ENCODE data around the gene ZBTB43.

The ZBTB43 gene

DNA sequence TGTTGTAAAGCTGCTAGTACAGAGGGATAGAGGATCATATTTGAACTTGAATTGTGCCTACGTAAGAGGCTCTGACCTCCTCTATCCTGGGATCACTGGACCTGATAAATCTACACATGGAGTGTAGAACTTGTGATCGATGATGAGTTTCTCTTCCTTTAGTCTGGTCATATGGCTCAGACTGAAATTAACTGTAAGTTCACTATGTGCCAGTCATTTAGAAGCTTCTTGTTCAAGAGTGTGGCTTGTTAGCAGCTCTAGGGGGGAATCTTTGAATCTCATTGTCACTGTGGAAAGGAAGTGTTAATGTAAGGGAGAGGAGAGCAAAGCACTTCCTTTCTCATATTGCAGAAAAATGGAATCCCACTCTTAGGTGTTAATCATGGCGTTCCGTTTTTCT is 67.7 kb downstream of the ZBTB43 start:
- no peak overlapping the region for H3K27ac Mint-ChIP-seq
- peaks cover 35% of the 10 kb centered on the region for H3K4me1 Mint-ChIP-seq
- peaks cover 7% of the 10 kb centered on the region for H3K36me3 Mint-ChIP-seq (ENCODE audit: low read depth)
- no peak overlapping the region for H3K4me3 Mint-ChIP-seq
- ATAC-seq, result no peak
- no peaks in the 10 kb centered on the region for H3K9me3 Mint-ChIP-seq
- no peak for DNase-seq
- H3K27me3 Mint-ChIP-seq, result no peaks in the 10 kb centered on the region

DNA sequence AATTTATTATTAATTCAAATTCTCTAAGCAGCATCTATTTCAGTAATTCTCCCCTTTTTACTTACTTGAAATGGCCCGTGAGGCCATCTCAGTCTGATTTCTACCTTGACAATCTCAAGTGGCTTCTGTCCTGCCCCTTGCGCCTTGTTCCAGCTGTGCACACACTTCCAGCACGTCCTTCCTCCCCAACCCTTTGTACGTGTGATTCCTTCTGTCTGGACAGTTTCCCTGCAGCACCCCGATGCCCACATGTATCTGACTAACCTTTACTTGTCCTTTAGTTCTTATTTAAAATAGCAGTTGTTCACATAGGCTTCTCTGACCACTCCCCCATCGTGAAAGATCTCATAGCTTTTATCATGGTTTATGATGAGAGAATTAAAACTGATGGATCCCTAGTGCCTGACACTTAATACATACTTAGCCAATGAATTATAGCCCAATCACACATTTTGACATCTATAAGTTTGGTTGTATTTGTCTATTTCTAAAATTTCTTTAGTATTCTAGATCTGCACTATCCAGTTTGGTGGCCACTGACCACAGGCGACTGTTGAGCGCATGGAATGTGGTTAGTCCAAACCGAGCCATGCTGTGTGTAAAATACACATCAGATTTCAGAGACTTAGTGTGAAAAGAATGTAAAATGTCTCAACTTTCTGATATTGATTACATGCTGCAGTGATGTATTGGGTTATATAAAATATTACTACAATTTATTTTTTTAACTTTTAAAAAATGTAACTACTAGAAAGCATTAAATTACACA is 69.9 kb downstream of the ZBTB43 start:
- Mint-ChIP-seq H3K36me3 (ENCODE audit: low read depth) (peaks cover 8% of the 10 kb centered on the region), H3K27me3 (no peaks in the 10 kb centered on the region), H3K27ac (no peak overlapping the region), H3K9me3 (no peaks in the 10 kb centered on the region), H3K4me3 (no peak overlapping the region), H3K4me1 (peaks cover 28% of the 10 kb centered on the region)
- no peak for ATAC-seq
- DNase-seq, result no peak

DNA sequence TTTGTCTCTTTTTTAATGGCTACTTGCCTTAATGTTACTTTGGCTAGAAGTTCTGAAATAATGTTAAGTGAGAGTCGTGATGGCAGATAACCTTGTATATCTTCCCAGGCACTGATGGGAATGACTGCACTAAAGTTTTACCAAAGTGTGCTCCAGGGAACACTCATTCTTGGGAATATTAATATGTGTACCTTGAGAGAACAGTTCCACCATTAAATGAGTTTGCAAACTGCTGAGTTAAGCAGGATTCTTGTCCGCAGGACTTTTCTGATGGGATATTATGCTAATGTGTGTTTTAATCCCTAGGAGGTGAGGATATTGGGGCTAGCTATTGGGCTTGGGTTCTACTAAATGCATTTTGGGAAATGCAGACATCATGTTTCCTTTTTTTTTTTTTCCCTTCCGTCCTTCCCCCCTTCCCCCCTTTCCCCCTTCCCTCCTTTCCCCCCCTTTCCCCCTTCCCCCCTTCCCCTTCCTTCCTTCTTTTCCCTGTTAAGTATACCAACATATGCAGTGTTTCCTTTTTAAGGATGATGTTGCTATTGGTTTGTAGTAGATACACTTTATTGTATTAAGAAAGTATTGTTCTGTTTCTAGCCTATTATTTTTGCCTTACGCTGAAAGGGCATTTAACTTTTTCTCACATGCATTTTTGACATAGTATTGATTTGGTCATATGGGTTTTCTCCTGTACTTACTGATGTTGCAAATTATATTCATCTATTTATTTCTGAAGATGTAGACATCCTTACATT is 71.1 kb downstream of the ZBTB43 start:
- peak overlapping the region; percentile 38 for H3K27ac Mint-ChIP-seq
- H3K36me3 Mint-ChIP-seq (ENCODE audit: low read depth), result peaks cover 12% of the 10 kb centered on the region

DNA sequence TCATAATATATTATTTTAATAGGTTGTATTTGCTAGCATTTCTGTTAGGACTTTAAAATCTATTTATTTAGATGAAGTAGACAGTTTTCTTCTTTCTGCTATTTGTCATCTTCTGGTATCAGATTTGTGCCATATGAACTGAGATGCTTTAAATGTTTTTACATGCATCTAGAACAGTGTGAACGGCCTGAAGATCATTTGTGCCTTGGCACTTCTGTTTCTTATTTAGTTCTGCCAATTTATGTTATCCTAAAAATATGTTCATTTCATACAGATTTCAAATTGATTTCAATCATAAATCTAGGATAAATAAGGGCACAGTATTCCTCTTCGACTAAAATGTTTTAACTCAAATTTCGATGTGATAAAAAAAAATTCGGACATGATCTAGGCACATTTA is 71.7 kb downstream of the ZBTB43 start:
- Mint-ChIP-seq H3K36me3 (ENCODE audit: low read depth) (peaks cover 12% of the 10 kb centered on the region), H3K27ac (peak overlapping the region; percentile 38), H3K27me3 (no peaks in the 10 kb centered on the region), H3K4me1 (peaks cover 28% of the 10 kb centered on the region), H3K9me3 (no peaks in the 10 kb centered on the region), H3K4me3 (no peak overlapping the region)
- no peak for ATAC-seq
- DNase-seq, result no peak

More for the DNA sequence above, 71.1 kb downstream of the ZBTB43 start:
- ATAC-seq, result no peak
- H3K27me3 Mint-ChIP-seq, result no peaks in the 10 kb centered on the region
- no peak for DNase-seq
- H3K4me3 Mint-ChIP-seq, result no peak overlapping the region
- peaks cover 28% of the 10 kb centered on the region for H3K4me1 Mint-ChIP-seq
- H3K9me3 Mint-ChIP-seq, result no peaks in the 10 kb centered on the region

DNA sequence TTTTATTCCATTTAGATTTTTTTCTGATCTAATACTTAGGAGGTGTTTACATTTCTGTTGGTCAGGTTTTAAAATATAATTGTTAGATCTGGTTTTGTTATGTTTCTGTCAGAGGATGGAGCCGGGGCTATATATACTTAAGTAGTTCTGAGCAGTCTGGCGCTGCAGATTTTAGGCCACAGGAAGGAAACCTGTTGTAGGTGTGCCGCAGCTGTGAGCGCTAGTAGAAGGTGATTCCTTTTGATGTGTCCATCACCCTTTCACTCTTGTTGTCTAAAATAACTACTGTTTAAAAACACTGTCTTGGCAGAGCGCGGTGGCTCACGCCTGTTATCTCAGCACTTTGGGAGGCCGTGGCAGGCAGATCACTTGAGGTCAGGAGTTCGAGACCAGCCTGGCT is 72.6 kb downstream of the ZBTB43 start:
- ATAC-seq (no peak), DNase-seq (no peak)
- Mint-ChIP-seq H3K4me3 (no peak overlapping the region), H3K36me3 (ENCODE audit: low read depth) (peaks cover 15% of the 10 kb centered on the region), H3K27me3 (no peaks in the 10 kb centered on the region), H3K4me1 (peaks cover 24% of the 10 kb centered on the region), H3K9me3 (no peaks in the 10 kb centered on the region), H3K27ac (peak overlapping the region; percentile 7)

DNA sequence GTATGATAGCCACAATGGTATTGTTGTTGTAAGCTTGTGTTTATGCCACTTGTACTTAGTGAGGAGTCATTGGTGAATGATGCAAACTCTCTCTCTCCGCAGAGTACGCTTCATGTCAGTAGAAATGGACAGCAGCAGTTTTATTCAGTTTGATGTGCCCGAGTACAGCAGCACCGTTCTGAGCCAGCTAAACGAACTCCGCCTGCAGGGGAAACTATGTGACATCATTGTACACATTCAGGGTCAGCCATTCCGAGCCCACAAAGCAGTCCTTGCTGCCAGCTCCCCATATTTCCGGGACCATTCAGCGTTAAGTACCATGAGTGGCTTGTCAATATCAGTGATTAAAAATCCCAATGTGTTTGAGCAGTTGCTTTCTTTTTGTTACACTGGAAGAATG is 74.4 kb downstream of the ZBTB43 start:
- peaks cover 18% of the 10 kb centered on the region for H3K4me1 Mint-ChIP-seq
- H3K36me3 Mint-ChIP-seq (ENCODE audit: low read depth), result peaks cover 16% of the 10 kb centered on the region
- no peak for ATAC-seq
- H3K27me3 Mint-ChIP-seq, result no peaks in the 10 kb centered on the region
- no peak overlapping the region for H3K4me3 Mint-ChIP-seq
- DNase-seq, result no peak
- H3K27ac Mint-ChIP-seq, result no peak overlapping the region
- H3K9me3 Mint-ChIP-seq, result no peaks in the 10 kb centered on the region

DNA sequence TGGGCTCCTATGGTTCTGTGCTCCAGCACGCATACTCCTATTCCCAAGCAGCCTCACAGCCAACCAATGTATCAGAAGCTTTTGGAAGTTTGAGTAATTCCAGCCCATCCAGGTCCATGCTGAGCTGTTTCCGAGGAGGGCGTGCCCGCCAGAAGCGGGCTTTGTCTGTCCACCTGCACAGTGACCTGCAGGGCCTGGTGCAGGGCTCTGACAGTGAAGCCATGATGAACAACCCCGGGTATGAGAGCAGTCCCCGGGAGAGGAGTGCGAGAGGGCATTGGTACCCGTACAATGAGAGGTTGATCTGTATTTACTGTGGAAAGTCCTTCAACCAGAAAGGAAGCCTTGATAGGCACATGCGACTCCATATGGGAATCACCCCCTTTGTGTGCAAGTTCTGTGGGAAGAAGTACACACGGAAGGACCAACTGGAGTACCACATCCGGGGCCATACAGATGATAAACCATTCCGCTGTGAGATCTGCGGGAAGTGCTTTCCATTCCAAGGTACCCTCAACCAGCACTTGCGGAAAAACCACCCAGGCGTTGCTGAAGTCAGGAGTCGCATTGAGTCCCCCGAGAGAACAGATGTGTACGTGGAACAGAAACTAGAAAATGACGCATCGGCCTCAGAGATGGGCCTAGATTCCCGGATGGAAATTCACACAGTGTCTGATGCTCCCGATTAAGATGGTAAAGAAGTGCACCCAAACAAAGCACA is 75.5 kb downstream of the ZBTB43 start:
- H3K9me3 Mint-ChIP-seq, result no peaks in the 10 kb centered on the region
- peaks cover 16% of the 10 kb centered on the region for H3K36me3 Mint-ChIP-seq (ENCODE audit: low read depth)
- ATAC-seq, result no peak

DNA sequence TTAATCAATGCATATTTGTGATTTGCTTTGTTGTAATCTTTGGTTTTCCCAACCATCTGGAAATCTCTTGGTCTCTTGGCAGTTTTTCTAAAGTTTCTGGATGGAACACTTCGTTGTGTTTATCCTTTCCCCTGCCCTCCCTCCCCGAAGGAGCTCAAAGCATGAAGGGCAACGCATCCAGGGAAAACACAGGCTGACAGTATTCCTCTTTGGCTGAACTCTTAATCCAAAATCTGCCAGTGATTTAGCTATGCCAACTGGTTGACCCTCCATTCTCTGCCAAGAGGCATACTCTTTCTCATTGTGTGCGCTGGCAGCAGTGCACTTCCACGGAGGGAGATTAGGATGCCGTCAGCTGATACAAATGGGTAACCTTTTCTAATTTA is 76.1 kb downstream of the ZBTB43 start:
- ATAC-seq, result no peak
- no peak overlapping the region for H3K27ac Mint-ChIP-seq
- H3K9me3 Mint-ChIP-seq, result no peaks in the 10 kb centered on the region
- no peak for DNase-seq
- H3K36me3 Mint-ChIP-seq (ENCODE audit: low read depth), result peaks cover 16% of the 10 kb centered on the region
- no peak overlapping the region for H3K4me3 Mint-ChIP-seq
- no peaks in the 10 kb centered on the region for H3K27me3 Mint-ChIP-seq
- H3K4me1 Mint-ChIP-seq, result peaks cover 15% of the 10 kb centered on the region

More for the DNA sequence above, 75.5 kb downstream of the ZBTB43 start:
- peaks cover 17% of the 10 kb centered on the region for H3K4me1 Mint-ChIP-seq
- no peaks in the 10 kb centered on the region for H3K27me3 Mint-ChIP-seq
- no peak for DNase-seq
- H3K27ac Mint-ChIP-seq, result no peak overlapping the region
- no peak overlapping the region for H3K4me3 Mint-ChIP-seq

DNA sequence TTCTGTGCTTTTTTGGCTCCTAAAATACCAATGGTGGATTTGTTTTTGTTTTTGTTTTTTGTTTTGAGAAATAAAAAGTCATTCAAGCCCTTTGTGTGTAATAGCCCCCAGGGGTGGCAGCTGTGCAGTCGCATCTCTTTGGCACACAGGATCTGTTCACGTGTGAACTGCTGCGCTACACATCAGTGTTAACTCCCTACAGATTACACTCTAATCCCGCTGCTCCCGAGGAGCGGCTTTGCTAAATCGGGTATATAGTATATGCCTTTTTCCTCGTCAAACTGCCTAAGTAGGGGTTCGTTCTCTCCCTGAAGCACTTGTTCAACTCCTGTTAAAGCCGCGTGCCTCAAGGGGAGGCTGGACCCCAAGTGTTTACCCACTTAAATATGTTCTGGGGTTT is 77.9 kb downstream of the ZBTB43 start:
- Mint-ChIP-seq H3K36me3 (ENCODE audit: low read depth) (peaks cover 14% of the 10 kb centered on the region), H3K27me3 (no peaks in the 10 kb centered on the region), H3K9me3 (no peaks in the 10 kb centered on the region), H3K4me1 (peaks cover 1% of the 10 kb centered on the region), H3K27ac (no peak overlapping the region), H3K4me3 (no peak overlapping the region)
- ATAC-seq (no peak), DNase-seq (no peak)

DNA sequence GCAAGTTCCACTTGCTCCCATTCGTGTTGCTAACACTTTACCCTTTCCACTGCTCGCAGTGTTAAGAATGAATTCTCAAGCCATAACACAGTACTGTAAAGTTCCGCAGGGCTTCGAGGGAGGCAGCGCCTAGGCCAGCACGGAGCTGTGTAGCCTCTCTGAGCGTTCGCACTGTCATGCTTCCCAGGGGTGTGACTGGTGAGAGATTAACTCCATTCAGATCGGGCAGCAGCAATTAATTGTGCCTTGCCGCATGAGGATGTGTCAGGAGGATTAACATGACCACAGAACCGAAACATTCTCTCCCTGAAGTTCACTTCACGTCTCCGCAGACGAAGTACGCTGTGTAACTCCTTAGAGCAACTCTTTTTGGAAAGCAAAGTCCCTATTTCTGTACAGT is 78.8 kb downstream of the ZBTB43 start:
- Mint-ChIP-seq H3K4me1 (no peaks in the 10 kb centered on the region), H3K36me3 (ENCODE audit: low read depth) (peaks cover 13% of the 10 kb centered on the region), H3K27ac (no peak overlapping the region), H3K4me3 (no peak overlapping the region), H3K27me3 (no peaks in the 10 kb centered on the region), H3K9me3 (no peaks in the 10 kb centered on the region)
- ATAC-seq (no peak), DNase-seq (no peak)

DNA sequence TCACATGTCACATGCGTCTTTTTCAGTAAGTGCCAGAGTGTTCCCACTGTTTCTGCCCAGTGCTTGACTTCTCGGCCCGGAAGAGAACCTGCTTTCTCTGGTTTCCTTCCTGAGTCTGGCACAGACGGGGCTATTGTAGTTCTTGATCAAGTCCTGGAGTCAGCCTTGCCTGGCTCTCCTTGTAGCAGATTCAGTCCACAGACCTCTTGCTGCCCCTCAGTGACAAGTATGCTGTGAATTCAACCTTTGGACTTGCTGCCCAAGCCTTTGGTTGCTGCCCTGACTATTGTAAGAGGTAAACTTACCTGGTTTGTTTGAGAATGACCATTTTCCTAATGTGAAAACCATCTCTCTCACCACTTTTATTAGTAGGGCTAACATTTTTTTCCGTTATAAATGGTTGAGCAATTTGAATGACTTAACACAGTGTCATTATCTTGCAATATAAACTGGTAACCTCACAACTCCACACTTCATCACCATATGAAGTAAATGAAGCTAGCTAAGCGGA is 80.3 kb downstream of the ZBTB43 start:
- no peak overlapping the region for H3K27ac Mint-ChIP-seq
- no peaks in the 10 kb centered on the region for H3K9me3 Mint-ChIP-seq
- H3K4me1 Mint-ChIP-seq, result no peaks in the 10 kb centered on the region
- ATAC-seq (no peak), DNase-seq (no peak)
- no peak overlapping the region for H3K4me3 Mint-ChIP-seq
- no peaks in the 10 kb centered on the region for H3K27me3 Mint-ChIP-seq
- H3K36me3 Mint-ChIP-seq (ENCODE audit: low read depth), result peaks cover 4% of the 10 kb centered on the region

DNA sequence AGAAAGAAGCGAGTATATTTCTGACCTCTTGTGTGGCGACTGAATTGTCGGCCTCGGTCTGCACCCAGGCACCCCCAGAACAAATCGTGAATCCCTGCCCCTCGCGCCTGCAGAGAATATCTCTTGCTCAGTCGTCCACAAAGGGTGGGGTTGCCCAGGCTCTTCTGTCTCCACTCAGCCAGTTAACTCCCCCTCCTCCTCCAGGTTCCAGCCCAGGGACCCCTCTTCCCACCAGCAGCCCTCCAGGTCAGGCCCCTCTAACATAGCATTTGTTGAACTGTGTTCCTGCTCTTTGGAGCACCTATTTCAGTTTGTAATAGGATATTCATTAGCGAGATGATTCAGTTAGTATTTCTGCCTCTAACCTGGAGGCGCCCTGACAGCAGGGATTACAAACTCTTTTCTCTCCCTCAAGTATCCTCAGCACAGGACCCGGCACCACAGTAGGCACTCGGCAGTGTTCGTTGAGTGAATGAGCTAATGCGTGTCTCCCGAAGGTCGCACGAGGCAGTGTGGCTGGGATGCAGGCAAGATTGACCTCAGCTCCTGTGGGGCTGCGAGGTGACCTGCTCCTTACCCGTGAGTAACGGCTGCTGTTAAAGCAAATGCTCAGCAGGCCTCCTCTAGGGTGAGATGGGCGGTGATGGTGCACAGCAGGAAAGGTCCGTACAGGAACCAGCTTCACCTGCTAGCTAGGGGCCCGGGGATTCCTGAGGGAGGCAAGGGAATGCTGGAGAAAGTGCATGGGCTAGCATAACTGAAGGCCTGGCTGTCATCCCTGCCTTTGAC is 81.4 kb downstream of the ZBTB43 start:
- ATAC-seq (no peak), DNase-seq (no peak)
- Mint-ChIP-seq H3K36me3 (ENCODE audit: low read depth) (peaks cover 4% of the 10 kb centered on the region), H3K4me3 (no peak overlapping the region), H3K4me1 (no peaks in the 10 kb centered on the region), H3K9me3 (no peaks in the 10 kb centered on the region), H3K27ac (no peak overlapping the region), H3K27me3 (no peaks in the 10 kb centered on the region)

DNA sequence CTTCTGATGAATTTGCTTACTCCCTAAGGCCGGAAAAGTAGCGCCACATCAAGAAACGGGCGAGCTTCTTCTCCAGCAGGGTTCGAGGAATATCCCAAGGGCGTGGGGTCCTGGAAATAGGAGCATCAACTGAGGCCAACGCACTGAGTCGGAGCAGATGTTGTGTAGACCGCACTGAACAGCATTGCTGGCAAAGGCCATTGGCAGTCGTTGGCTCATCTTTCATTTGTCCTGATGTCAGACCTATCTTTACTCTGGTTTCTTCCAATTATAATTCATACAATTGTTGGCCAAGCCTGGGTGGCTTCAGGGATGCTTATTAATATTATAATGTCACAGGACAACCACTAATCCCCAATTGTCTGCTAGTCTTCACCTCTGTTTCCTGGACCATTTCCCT is 82.1 kb downstream of the ZBTB43 start:
- ATAC-seq (no peak), DNase-seq (no peak)
- Mint-ChIP-seq H3K4me3 (no peak overlapping the region), H3K4me1 (no peaks in the 10 kb centered on the region), H3K27me3 (no peaks in the 10 kb centered on the region), H3K9me3 (no peaks in the 10 kb centered on the region), H3K27ac (no peak overlapping the region), H3K36me3 (ENCODE audit: low read depth) (peaks cover 2% of the 10 kb centered on the region)

Data from activated naive CD8-positive, alpha-beta T cell treated with anti-CD3 and anti-CD28 coated beads, Interleukin-2, amount 50 U/mL, for 24 hours (primary cell).